Measurements from ENCODE around the gene MOV10L1. TPM values are rescaled to one million over a fixed set of nuclear protein-coding genes. Genes with fewer than 3 reads are reported as not detected.

Gene MOV10L1
- total and polyA plus RNA-seq, 2 donors (not counting 3 experiments of a cell fraction or from before 2014, with no cell fraction given), result 27.6 to 37.6 TPM

GRCh38 chr22:50173311-50173982 is 83.6 kb downstream of the MOV10L1 start:
- no peaks in the 10 kb centered on the region for H3K36me3 ChIP-seq (ENCODE audit: control insufficient read depth in 2 of 2, extremely low read depth in 1 of 2, insufficient read depth in 2 of 2, low read length in 2 of 2)
- H2AFZ ChIP-seq (ENCODE audit: low read depth, low read length), result no peak overlapping the region
- H3K9me1 ChIP-seq (replicated peaks; ENCODE audit: control insufficient read depth, extremely low read depth, insufficient read depth, low read length), result no peaks in the 10 kb centered on the region
- H4K20me1 ChIP-seq (replicated peaks; ENCODE audit: control insufficient read depth, extremely low read depth, insufficient read depth, low read length), result no peaks in the 10 kb centered on the region
- FAIRE-seq (no peak), DNase-seq (ENCODE audit: low read depth, low spot score) (no peak)
- no peak for TF ChIP-seq JUN (IDR thresholded peaks at IDR 0.05; ENCODE audit: borderline replicate concordance, insufficient read depth, insufficient read length, low read depth)
- no peak for TF ChIP-seq EZH2 (IDR thresholded peaks at IDR 0.05; ENCODE audit: borderline replicate concordance, low read depth, low read length, severe bottlenecking)
- no peak for TF ChIP-seq MYC (IDR thresholded peaks at IDR 0.05; ENCODE audit: low read depth, low read length)
- no peak for TF ChIP-seq POLR2A (IDR thresholded peaks at IDR 0.05; ENCODE audit: low read depth, low read length)
- no peak for TF ChIP-seq POLR2AphosphoS5 (IDR thresholded peaks at IDR 0.05; ENCODE audit: insufficient read depth, low read depth, low read length)
- H3K4me2 ChIP-seq (ENCODE audit: insufficient read depth, low read length), result no peak overlapping the region
- no TSS peak for BruUV-seq (replicated peaks)
- H3K9ac ChIP-seq (replicated peaks; ENCODE audit: extremely low read depth, insufficient read depth, low read length), result no peak overlapping the region
- H3K27ac ChIP-seq (ENCODE audit: insufficient read depth, low read depth, low read length), result no peak overlapping the region
- peaks cover 4% of the 10 kb centered on the region for H3K4me1 ChIP-seq (ENCODE audit: control insufficient read depth, extremely low read depth, insufficient read depth, low read length)
- H3K79me2 ChIP-seq (ENCODE audit: control insufficient read depth, insufficient read depth, low read length), result no peaks in the 10 kb centered on the region
- POLR2A ChIA-PET, result no interaction called here
- no peak overlapping the region for H3K4me3 ChIP-seq (replicated peaks in 1 of 3; ENCODE audit: insufficient read depth in 1 of 3, low read depth in 1 of 3, low read length in 3 of 3)
- CTCF ChIA-PET, result no interaction called here
- intact Hi-C loops (cut with micrococcal nuclease), result no loop called here
- no peaks in the 10 kb centered on the region for H3K27me3 ChIP-seq (ENCODE audit: control insufficient read depth in 2 of 2, insufficient read depth in 2 of 2, low read length in 2 of 2)
- no peaks in the 10 kb centered on the region for H3K9me3 ChIP-seq (replicated peaks; ENCODE audit: control insufficient read depth, insufficient read depth, low read length)
- dilution Hi-C loops (cut with MboI; ENCODE audit: extremely low pct_ligation_motif_present, low sequenced_read_pairs), result no loop called here

GRCh38 chr22:50173983-50174355 is 84.2 kb downstream of the MOV10L1 start:
- H2AFZ ChIP-seq (ENCODE audit: low read depth, low read length), result no peak overlapping the region
- H3K4me3 ChIP-seq (replicated peaks in 1 of 3; ENCODE audit: insufficient read depth in 1 of 3, low read depth in 1 of 3, low read length in 3 of 3), result no peak overlapping the region
- H3K9ac ChIP-seq (replicated peaks; ENCODE audit: extremely low read depth, insufficient read depth, low read length), result no peak overlapping the region
- no peak for DNase-seq (ENCODE audit: low read depth, low spot score)
- H3K9me1 ChIP-seq (replicated peaks; ENCODE audit: control insufficient read depth, extremely low read depth, insufficient read depth, low read length), result no peaks in the 10 kb centered on the region
- no peaks in the 10 kb centered on the region for H3K36me3 ChIP-seq (ENCODE audit: control insufficient read depth in 2 of 2, extremely low read depth in 1 of 2, insufficient read depth in 2 of 2, low read length in 2 of 2)
- ChIA-PET CTCF (no interaction called here), POLR2A (no interaction called here)
- H3K79me2 ChIP-seq (ENCODE audit: control insufficient read depth, insufficient read depth, low read length), result no peaks in the 10 kb centered on the region
- intact Hi-C loops (cut with micrococcal nuclease), result no loop called here
- H3K27me3 ChIP-seq (ENCODE audit: control insufficient read depth in 2 of 2, insufficient read depth in 2 of 2, low read length in 2 of 2), result no peaks in the 10 kb centered on the region
- no peak overlapping the region for H3K4me2 ChIP-seq (ENCODE audit: insufficient read depth, low read length)
- no TSS peak for BruUV-seq (replicated peaks)
- H3K4me1 ChIP-seq (ENCODE audit: control insufficient read depth, extremely low read depth, insufficient read depth, low read length), result peaks cover 4% of the 10 kb centered on the region
- TF ChIP-seq EZH2 (IDR thresholded peaks at IDR 0.05; ENCODE audit: borderline replicate concordance, low read depth, low read length, severe bottlenecking) (no peak), POLR2AphosphoS5 (IDR thresholded peaks at IDR 0.05; ENCODE audit: insufficient read depth, low read depth, low read length) (no peak), POLR2A (IDR thresholded peaks at IDR 0.05; ENCODE audit: low read depth, low read length) (no peak), GATA2 (IDR thresholded peaks at IDR 0.05; ENCODE audit: insufficient read depth, insufficient read length, low read depth, low read length) (no peak), JUN (IDR thresholded peaks at IDR 0.05; ENCODE audit: borderline replicate concordance, insufficient read depth, insufficient read length, low read depth) (no peak), MYC (IDR thresholded peaks at IDR 0.05; ENCODE audit: low read depth, low read length) (no peak)
- TF ChIP-seq, protein P1, sequence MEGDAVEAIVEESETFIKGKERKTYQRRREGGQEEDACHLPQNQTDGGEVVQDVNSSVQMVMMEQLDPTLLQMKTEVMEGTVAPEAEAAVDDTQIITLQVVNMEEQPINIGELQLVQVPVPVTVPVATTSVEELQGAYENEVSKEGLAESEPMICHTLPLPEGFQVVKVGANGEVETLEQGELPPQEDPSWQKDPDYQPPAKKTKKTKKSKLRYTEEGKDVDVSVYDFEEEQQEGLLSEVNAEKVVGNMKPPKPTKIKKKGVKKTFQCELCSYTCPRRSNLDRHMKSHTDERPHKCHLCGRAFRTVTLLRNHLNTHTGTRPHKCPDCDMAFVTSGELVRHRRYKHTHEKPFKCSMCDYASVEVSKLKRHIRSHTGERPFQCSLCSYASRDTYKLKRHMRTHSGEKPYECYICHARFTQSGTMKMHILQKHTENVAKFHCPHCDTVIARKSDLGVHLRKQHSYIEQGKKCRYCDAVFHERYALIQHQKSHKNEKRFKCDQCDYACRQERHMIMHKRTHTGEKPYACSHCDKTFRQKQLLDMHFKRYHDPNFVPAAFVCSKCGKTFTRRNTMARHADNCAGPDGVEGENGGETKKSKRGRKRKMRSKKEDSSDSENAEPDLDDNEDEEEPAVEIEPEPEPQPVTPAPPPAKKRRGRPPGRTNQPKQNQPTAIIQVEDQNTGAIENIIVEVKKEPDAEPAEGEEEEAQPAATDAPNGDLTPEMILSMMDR (IDR thresholded peaks at IDR 0.05; ENCODE audit: extremely low read depth in 1 of 2, insufficient read depth in 1 of 2, low read depth in 1 of 2, low read length in 2 of 2), result no peak
- no peaks in the 10 kb centered on the region for H3K9me3 ChIP-seq (replicated peaks; ENCODE audit: control insufficient read depth, insufficient read depth, low read length)
- dilution Hi-C loops (cut with MboI; ENCODE audit: extremely low pct_ligation_motif_present, low sequenced_read_pairs), result no loop called here
- no peak overlapping the region for H3K27ac ChIP-seq (ENCODE audit: insufficient read depth, low read depth, low read length)
- FAIRE-seq, result no peak
- H4K20me1 ChIP-seq (replicated peaks; ENCODE audit: control insufficient read depth, extremely low read depth, insufficient read depth, low read length), result no peaks in the 10 kb centered on the region

Data from endothelial cell of umbilical vein (primary cell).